GM19467 (cell line): Measurements from ENCODE around the gene SUSD6.

Experiments used
- ATAC-seq: cut with Tn5 transposase; IDR thresholded peaks from one replicate; pipeline ENCODE4 v1.9.1; 2021; ENCODE audit warnings: mild to moderate bottlenecking, moderate library complexity; ENCODE audit not compliant: unreplicated experiment

The SUSD6 gene

GRCh38 chr14:69611172-69612013, at the start of gene SUSD6:
Gene SUSD6, plus strand, starts transcription at chr14:69611596. Its CDS starts 46,997 bp downstream, at chr14:69658593.
- ATAC-seq = peak; percentile 47

- ATAC-seq = no peak
Observed at GRCh38 chr14:69561893-69562292, 49.5 kb upstream of the SUSD6 start.

- ATAC-seq = no peak
Observed at GRCh38 chr14:69567563-69567962, 43.8 kb upstream of the SUSD6 start.

GRCh38 chr14:69569859-69570258, 41.5 kb upstream of the SUSD6 start:
- ATAC-seq = no peak

- ATAC-seq = no peak
Observed at GRCh38 chr14:69570836-69571330, 40.5 kb upstream of the SUSD6 start.

- ATAC-seq = no peak
Observed at GRCh38 chr14:69571449-69572029, 39.9 kb upstream of the SUSD6 start.

- ATAC-seq = no peak
Observed at GRCh38 chr14:69572030-69572840, 39.2 kb upstream of the SUSD6 start.

- ATAC-seq = no peak
Observed at GRCh38 chr14:69572841-69573135, 38.6 kb upstream of the SUSD6 start.

- ATAC-seq = no peak
Observed at GRCh38 chr14:69573205-69573830, 38.1 kb upstream of the SUSD6 start.

- ATAC-seq = no peak
Observed at GRCh38 chr14:69573831-69574262, 37.5 kb upstream of the SUSD6 start.

GRCh38 chr14:69574263-69574953, 37.0 kb upstream of the SUSD6 start, which contains the start of gene CCDC177:
Gene CCDC177, minus strand, starts transcription at chr14:69574871. Its CDS starts 1,249 bp downstream, at chr14:69573622.
- no peak for ATAC-seq

- ATAC-seq = no peak
Observed at GRCh38 chr14:69574954-69575295, 36.5 kb upstream of the SUSD6 start.

- ATAC-seq = no peak
Observed at GRCh38 chr14:69579476-69579875, 31.9 kb upstream of the SUSD6 start.

- no peak for ATAC-seq
Observed at GRCh38 chr14:69580009-69580577, 31.3 kb upstream of the SUSD6 start.

GRCh38 chr14:69581316-69581935, 30.0 kb upstream of the SUSD6 start:
- ATAC-seq = no peak

GRCh38 chr14:69582212-69582611, 29.2 kb upstream of the SUSD6 start:
- ATAC-seq = no peak

- no peak for ATAC-seq
Observed at GRCh38 chr14:69582829-69583228, 28.6 kb upstream of the SUSD6 start.

- ATAC-seq = no peak
Observed at GRCh38 chr14:69584389-69584788, 27.0 kb upstream of the SUSD6 start.

GRCh38 chr14:69586404-69586803, 25.0 kb upstream of the SUSD6 start:
- no peak for ATAC-seq

GRCh38 chr14:69587389-69587788, 24.0 kb upstream of the SUSD6 start:
- ATAC-seq = no peak
